ENCODE data around the gene KCNJ12.
A peak's percentile ranks its signal among the peaks of the same experiment; 100 is the strongest.

KCNJ12 gene

GRCh38 chr17:21368545-21369246 lies 7.5 kb upstream of the KCNJ12 start:
- no peak for DNase-seq (ENCODE audit: low spot score)

- DNase-seq (ENCODE audit: low spot score) = no peak
These were observed 6.8 kb upstream of the KCNJ12 start for GRCh38 chr17:21369395-21369794.

DNA sequence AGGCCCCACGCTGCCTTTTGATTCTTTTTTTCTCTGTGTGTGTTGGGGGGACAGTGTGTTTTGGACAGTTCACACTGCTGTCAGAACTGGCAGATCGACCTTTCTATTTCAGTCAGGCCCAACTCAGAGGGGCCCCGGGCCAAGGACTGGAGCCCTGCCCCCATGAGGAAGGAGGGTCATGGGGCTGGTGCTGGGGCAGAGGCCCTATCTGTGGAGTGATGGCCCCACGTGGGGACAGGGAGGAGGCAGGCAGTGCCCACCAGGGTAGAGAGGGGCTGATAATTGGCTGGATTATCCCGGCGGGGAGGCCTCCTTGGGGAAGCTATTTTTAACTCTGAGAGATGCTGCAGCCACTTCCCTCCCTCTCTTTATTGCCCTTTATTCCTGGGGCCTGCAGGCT lies 5.7 kb upstream of the KCNJ12 start:
- no peak for DNase-seq (ENCODE audit: low spot score)

GRCh38 chr17:21371511-21372081 lies 4.6 kb upstream of the KCNJ12 start:
- no peak for DNase-seq (ENCODE audit: low spot score)

DNA sequence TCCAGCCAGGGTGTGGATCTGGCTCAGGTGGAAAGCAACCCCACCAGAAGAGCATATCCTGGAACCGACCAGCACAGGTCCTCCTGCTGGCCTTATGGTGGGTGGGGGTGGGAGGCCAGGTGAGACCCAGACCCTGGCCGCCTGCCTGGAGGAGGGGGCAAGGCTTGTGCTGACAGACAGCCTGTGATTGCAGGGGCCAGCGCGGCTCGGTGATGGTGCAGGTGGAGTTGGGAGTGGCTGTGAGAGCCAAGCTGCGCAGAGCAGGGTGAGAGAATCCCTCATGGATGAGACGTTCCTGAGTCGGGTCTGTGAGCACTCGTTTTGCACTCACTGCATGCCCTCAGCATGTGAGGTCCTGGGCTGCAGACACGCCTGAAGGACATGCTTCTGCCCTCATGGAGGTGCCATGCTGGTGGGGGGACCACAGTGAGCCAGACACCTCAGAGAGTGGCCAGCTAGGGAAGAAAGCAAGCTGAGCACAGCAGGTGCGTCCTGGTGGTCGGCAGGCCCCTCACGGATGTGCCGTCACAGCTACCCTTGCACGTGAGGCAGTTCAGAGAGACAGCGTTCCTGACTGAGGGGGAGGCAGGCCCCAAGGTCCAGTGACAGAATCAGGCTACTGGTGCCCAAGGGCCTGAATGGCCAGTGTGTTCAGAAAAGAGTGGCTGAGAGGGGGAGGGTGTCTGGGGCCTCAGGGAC lies 3.8 kb upstream of the KCNJ12 start:
- no peak for DNase-seq (ENCODE audit: low spot score)

DNA sequence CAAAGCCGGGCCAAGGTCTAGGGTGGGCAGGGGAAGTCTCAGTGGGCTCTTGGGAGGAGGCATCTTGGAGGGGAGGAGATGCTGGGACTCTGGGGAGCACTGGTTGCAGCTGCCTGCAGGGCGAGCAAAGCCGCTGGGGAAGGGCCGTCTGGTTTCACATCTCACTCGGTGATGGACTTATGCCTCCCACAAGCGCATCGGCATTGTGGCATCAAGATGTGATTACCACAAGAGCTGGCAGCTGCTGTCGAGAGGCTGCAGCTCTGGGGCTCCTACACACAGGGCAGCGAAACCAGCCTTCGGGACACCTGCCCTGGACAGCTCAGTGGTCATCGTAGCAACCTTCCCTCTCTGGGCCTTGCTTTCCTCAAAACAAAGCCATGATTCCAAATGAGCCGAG lies 3.1 kb upstream of the KCNJ12 start:
- peak; percentile 16 for DNase-seq (ENCODE audit: low spot score)

DNA sequence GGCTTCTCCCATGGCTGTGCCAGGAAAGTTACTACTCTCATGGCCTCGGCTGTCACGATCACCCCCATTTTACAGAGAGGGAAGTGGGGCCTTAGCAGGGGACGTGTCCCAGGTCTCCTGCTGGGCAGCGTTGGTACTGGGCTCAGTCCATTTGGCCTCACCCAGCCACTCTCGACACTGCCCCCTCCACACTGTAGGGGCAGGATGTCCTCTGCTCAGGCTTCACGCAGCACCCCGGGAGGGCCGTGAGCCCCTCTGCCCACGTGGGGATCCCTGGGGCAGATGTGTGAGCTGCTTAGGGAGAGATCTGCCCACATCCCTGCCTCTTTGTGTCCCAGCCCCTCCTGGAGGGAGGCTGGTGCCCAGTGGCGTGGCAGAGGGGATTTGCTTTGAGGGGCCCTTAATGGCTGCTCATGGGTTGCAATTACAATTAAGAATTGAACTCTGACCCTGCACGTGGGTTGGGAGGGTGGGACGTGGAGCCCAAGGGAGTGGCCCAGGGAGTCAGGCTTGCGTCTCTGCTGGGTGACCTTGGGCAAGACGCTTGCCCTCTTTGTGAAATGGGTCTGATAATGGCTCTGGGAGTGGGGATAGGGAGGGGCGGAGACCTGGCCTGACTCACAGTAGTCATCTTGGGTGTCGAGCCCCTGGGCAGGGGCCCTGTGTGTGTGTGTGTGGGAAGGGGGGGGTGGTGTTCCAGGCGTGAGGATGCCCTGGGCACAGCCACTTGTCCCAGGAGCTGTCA lies 2.3 kb upstream of the KCNJ12 start:
- DNase-seq (ENCODE audit: low spot score) = no peak

DNA sequence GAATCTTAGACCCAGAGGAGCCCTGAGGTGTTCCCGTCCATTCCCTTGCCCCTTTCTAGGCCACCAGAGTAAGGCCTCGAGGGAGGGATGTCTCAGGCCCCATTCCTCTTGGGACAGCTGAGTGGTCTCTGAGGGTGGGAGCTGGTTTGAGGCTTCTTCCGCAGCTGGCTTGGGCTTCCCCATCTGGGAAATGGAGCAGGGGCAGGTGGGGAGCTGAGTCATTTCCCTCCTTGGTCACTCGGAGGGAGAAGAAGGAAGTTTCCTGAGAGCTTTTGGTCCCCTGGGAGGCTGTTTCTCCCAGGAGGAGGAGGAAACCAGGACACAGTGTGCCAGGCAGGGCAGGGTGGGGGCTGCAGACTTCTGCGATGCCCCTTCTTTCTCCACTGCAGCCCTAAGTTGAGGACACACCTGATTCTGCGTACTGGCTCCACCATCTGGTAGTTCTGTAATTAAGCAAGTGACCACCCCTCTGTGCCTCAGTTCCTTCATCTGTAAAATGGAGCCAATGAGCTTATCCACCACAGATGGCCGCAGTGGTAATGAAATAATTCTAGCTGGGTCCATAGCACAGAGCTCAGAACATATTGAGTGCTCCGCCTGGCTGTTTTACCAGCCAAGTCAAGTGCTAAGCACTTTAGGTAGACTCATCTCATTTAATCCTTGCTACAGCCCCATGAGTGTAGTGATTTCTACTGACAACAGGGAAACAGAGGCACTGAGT lies 1.6 kb upstream of the KCNJ12 start:
- DNase-seq (ENCODE audit: low spot score) = peak; percentile 4

DNA sequence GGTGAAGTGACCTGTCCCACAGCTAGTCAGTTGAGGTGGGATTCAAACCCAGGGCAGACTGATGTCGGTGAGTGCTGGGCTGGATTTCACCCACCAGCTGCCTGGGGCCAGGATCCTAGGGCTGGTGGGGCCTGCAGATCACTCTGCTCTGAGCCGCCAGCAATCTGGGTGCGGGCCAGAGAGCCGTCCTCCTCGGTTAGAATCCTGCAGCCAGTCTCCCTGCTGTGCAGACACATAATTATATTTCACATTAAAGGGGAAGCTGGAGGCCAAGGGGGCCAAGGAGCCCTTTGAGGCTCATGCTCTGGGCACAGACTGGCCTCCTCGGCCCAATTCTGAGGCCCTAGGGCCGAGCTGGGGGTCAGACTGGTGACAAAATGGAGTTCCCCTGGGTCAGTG lies 996 bp upstream of the KCNJ12 start:
- no peak for DNase-seq (ENCODE audit: low spot score)

- DNase-seq (ENCODE audit: low spot score) = peak; percentile 2
These were observed 438 bp upstream of the KCNJ12 start for GRCh38 chr17:21375757-21376080.

DNA sequence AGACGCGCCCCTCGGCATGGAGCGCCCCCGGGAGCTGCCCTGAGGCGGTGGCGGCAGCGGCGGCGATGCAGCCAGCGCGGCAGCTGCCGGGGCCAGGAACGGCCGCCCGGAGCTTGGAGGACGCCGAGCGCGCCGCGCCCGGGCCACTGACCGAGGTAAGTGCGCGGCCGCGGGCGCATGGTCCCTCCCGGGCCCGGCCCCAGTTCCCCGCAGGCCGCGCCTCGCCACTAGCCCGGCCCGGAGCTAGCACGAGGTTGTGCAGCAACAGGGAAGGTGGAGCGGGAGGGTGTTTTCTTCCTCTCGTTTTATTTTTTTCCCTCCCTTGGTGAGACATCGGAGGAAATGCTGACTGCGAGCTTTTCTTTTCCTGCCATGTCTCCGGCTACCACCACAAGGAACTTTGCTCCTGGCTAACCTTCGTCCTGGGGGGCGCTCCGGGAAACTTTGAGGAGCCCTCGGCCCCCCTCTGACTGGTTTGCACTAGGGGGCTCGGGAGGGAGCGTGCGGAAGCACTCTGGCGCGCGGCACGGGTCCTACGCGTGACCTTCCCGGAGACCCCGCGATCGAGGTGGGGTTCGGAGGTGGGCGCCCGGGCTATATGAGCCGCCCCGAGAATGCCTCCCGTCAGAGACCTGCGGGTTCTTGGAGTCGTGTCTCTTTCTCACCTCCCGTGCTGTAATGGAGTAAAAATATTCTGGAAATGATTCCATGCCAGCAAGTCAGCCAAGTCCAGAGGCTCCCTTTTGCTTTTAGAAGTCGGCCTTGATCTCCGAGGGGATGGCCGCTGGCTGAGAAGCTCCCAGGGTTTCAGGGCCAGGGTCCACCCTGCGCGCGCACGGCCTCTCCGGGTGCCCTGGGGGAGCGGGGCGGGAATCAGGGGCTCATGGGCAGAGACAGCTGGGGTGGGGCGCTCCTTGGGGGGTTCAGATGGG lies 868 bp downstream of the KCNJ12 start:
- no peak for DNase-seq (ENCODE audit: low spot score)

DNA sequence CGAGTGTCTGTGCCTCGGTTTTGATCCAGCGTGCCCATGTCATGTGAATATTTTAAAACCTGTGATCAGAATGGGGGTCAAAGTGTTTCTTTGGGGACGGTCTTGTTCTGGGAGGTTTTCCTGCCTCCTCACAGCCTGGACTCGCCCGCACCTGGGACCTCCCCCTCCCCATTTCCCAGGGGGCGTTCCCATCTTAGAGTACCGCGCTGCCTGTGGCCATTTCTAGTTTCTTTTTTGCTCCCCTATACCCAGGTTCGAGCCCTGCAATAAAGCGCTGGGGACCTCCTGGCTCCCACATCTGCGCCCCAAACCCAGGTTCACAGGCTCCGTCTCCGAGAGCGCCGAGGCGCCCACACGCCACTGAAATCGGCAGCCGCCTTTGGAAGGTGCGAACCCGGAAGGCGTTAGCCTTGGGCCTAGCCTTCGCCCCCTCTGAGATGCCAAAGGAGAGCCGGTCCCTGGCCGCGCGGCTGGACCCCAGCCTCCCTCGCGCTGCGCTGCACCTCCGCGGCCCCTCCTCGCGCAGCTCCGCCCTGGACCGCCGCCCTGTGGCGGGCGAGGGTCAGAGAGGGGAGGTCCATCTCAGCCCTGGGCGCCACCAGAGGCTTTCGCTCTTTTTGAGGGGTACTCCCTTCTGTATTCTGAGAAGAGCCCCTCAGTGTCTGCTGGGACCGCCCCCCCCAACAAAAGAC lies 1.7 kb downstream of the KCNJ12 start:
- no peak for DNase-seq (ENCODE audit: low spot score)

DNA sequence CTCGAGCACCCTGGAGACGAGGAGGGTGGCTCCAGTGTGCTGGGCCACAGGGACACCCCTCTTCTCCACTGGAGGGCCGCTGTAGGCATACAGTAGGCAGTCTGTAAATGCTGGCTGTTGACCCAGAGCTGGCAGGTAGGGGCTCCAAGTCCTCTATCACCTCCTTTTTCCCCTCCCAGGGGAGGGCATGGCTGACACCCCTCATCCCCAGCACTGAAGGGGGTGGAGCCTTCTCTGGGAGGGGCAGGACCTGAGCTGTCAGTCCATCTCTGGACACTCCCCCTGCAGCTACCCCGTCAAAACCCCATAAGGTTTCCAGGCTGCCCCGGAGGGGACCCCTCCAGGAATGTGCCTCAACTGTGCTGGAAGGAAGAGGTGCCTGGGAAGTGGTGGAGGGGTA lies 2.4 kb downstream of the KCNJ12 start:
- DNase-seq (ENCODE audit: low spot score) = no peak

DNA sequence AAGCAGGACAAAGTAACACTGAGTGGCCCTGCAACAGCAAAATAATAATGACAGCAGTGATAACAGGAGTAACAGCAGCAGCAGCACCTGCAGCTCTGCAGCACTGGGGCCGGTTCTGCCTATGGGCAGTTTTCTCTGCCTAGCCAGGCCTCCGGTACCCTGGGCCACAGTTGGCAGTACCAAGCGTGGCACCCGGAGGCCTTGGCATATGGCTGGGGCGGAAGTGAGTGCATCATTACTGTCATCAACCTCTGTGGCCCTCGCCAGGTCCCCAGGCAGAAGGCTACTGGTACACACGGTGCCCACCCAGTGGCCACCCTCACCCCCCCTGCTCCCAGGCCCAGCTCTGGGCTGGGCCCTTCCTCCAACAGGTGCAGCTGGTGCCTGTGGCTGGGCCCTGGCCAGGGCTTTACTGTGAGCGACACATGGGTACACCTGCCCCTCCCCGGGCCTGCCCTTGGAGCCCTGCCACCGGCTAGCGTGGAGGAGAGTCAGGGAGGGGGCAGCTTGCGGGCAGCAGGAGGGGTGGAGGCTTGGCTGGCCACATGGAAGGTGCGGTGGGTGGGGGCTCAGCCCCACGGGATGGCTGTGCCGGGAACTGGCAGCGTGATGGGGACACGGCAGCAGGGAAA lies 3.0 kb downstream of the KCNJ12 start:
- DNase-seq (ENCODE audit: low spot score) = no peak

DNA sequence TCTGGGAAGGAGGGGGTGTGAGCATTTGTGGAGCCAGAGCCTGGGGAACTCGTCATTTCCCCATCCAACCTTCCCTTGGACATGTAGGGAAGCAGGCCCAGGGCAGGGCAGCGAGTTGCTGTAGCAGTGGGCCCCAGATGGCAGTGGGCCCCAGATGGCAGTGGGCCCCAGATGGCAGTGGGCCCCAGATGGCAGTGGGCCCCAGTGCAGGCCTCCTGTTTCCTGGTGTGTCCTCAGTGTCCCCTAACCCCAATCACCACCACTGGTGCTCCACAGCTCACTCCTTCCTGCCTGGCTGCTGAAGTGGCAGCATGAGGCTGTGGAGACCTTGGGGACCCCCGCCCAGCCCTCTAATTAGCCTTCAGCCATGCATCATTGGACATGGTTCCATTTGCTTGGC lies 4.5 kb downstream of the KCNJ12 start:
- DNase-seq (ENCODE audit: low spot score) = no peak

- DNase-seq (ENCODE audit: low spot score) = no peak
These were observed 5.0 kb downstream of the KCNJ12 start for GRCh38 chr17:21381076-21381706.

DNA sequence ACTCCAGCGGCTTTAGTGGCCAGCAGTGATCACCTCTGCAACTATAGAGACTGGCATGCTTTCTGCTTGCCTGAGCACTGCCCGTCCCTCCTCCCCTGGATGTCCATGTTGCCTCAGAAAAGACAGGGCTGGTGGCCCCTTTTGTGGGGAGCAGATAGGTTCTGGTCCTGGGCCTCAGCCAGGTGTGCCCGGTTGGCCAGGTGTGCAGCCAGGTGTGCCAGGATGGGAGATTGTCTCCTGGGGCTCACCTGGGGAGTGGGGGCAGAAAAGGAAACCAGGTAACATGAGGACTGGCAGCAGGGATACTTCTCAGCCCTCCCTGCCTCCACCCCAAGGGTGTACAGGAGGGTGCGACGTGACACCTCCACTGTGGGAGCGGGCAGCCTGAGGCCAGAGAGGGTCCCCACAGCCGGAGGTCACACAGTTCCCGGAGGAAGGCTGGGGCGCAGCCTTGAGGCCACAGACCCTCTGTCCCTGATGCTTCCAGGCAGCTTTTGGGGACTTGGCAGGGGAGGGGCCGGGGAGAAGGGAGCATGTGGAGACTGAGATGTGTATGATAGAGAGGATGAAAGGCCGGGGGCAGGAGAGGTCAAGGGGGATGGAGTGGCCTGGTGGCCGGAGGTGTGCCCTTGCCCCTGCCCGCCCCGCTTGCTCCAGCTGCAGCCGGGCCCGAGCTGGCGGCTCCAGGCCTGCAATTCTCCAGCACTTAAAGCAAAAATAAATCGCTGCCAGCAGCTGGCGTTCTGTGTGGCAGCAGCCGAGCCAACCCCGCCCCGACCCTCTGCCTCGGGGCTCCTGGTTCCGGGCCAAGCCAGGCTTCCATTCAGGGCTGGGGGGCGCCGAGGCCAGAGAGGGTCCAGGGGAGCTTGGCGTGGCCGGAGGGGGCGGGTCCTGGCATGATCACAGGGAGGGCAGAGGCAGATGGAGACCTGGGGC lies 6.7 kb downstream of the KCNJ12 start:
- no peak for DNase-seq (ENCODE audit: low spot score)

- no peak for DNase-seq (ENCODE audit: low spot score)
These were observed 9.2 kb downstream of the KCNJ12 start for GRCh38 chr17:21385281-21385845.
